ENCODE measurements around the gene DNASE1.
"Not testable (repeated sequence)": the region's sequence is repeated elsewhere in the genome, so short reads cannot be mapped to it uniquely, and the experiment has no call there.

DNASE1 gene

GRCh38 chr16:3641801-3642396 lies 12.6 kb upstream of the DNASE1 start:
- DNase-seq, result no peak

DNA sequence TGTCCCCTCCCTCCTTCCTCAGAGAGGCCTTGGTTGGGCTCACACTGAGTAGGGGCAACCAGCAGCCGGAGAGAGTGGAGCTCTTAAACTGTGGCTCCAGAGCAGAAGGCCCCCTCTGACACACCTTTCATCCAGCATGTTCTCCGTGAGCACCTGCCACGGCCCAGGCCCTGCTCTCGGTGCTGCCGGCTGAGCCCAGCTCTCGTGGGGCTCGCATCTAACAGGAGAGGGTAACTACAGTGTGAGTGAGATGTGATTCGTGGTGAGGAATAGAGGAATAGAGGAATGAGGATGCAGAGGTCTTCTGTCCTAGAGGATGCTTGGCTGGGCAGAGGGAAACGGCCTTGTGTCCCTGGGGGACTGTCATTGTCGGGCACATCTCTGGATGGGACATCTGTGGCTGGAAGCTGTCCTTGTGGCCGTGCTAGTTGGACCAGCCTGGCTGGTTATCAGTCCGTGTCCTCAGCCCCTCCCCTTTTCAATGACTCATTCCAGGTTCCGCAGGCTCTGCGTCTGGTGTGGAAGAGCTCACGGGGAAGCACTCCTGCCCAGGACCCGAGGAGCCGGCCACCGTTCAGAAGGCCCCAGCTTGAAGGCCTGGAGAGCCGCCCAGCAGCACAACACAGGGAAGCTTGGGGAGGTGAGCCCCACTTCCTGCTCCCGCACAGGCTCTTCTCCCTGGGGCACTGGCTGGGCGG lies 11.9 kb upstream of the DNASE1 start:
- no peak for DNase-seq

GRCh38 chr16:3643095-3643730 lies 11.3 kb upstream of the DNASE1 start:
- no peak for DNase-seq

DNA sequence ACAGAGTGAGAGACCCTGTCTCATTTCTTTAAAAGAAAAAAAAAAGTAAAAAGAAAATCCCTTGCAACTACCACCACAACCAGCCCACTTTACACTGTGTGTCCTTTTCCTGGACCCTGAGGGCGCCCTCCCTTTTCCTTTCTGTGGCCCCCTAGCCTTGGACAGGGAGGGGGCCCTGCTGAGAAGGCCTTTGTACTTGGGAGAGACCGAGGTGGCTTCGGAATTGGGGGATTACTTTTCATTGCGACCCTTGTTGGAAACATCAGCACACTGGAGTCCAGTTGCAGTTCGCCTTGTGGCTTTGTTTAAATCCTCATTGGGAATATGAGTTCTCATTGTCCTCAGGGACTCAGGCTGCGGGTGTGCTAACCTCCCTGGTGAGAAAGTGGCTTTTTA lies 9.4 kb upstream of the DNASE1 start:
- DNase-seq, result no peak

- no peak for DNase-seq
Observed at GRCh38 chr16:3645504-3646347, 8.8 kb upstream of the DNASE1 start.

- no peak for DNase-seq
Observed at GRCh38 chr16:3646348-3646920, 8.1 kb upstream of the DNASE1 start.

DNA sequence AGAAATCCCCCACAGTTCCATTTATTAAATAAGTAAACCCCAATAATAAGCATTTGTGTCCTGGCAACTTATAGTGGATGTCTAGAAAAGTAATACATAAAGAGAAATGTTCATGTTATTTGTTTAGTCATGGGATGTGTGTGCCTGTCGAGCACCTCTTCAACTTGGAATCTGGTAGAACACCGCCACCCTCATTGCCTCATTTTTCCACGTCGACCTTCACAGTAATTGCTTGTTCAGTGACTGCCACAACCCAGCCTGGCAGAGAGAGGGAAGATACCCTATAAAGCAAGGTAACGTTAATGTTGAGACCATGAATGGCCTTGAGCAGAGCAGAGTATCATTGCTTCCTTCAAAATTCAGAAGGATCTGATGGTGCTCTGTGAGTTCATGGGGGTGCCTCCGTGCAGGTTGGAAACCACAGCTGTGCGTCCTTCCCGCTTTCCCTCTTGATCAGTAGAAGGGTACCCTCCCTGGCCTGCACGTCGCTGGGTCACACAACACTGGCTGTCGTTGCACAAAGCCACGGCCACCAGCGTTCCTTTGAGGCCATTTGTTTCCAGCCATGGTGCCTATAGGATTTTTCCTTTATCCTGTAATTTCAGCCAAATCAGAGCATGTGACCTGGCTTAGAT lies 3.7 kb upstream of the DNASE1 start:
- DNase-seq, result no peak

DNA sequence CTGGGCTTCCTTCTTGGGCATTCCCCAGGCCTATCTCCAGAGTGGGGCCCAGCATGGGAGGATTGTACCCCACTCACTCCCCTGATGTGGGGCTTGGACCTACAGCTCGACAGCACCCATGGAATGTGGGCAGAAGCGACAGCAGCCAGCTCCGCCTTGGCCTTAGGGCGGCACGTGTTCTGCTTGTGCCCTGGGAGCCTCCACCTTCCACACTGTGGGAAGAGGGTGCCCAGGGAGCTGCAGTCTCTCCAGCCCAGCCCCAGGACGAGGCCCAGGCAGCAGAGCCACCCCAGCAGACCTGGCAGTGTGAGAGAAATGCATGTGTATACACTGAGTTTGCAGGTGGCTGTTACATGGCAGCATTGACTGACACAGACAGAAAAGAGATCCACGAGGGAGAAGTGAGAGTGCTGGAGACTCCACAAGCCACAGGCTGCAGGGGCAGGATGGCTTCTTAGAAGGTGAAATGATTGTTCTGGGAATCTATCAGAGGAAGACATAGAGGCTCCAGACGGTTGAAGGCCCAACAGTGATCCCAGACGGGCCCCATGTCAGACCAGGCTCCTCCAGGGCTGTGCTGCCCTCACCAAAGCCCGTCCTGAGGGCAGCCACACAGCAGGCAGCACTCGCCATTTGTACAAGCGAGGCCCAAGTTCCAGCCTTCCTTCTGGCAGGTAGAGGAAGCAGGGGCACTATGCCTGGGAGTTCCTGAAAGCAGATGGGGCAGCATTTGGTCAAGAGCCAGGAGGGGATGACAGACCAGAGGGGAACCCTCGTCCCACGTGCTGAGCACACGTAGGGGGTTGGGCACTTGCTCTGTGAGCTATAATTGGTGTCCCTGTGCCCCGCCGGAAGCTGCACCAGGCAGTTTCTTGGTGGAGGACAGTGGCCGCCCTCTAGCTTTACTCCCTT lies 2.8 kb upstream of the DNASE1 start:
- no peak for DNase-seq

DNA sequence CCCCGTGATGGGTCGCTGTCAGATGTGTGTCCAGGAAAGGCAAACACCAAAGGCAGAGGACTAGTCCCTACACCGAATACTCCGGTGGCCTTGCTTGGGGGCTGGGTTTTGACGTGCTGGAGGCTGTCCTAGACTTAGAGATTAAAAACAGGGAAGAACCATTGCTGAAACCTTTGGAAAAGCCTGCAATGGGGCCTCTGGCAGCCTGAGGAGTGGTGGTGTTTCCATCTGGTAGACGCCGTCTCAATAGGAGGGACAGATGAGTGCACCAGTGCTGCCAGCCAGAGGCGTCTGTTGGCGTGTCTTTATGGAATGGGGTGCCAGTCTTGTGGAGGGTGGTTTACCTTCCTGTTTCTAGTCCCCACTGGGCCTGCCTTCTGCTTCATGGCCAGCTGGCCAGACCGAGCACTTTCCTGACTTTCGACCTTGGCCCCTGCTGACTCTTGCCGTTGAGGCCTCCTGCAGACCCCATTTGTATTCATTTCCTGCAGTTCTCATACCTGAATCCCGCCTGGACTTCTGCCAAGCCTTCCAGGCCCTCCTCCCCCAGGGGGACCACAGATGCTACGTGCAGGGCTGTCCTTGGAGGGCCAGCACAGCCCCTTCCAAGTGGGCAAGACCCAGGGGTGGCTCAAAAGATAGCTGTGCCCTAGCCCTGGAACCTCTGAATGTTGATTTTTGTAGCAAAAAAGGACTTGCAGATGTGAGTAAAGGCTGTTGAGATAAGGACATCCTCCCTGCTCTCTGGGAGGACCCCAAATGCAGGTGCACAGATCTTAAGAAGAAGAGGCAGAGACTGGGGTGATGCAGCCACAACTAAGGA lies 1.9 kb upstream of the DNASE1 start:
- no peak for DNase-seq

DNA sequence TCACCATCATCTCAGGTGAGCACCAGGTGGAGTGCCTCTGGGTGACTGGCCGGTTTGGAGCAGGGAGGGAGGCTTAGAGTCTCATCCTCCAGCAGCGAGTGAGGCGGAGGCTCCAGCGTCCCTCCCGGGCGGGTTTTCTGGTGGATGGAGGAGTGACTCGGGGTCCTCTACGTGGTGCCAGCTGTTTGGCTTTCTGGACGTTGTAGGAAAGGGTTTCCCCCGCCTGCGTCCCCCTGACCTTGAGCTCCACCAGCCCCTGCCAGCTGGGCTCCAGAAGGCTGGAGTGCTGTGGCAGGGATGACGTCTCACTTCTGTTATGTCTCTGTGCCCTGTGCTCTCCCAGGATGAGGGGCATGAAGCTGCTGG lies 522 bp downstream of the DNASE1 start:
- DNase-seq, result no peak

GRCh38 chr16:3655396-3656159 lies 1.1 kb downstream of the DNASE1 start:
- DNase-seq, result no peak

DNA sequence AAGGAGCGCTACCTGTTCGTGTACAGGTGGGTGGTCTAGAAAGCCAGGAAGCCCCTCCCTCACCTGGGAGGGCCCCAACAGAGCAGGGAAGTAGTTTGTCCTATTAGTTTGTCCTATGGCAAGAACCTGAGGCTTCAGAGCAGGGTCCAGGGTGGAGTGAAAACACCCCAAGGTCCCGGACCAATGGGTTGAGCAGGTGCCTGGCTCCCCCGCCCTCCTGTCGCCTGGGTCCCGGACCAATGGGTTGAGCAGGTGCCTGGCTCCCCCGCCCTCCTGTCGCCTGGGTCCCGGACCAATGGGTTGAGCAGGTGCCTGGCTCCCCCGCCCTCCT lies 1.6 kb downstream of the DNASE1 start:
- DNase-seq, result not testable (repeated sequence)

GRCh38 chr16:3656491-3657468 lies 2.3 kb downstream of the DNASE1 start:
- DNase-seq, result no peak

DNA sequence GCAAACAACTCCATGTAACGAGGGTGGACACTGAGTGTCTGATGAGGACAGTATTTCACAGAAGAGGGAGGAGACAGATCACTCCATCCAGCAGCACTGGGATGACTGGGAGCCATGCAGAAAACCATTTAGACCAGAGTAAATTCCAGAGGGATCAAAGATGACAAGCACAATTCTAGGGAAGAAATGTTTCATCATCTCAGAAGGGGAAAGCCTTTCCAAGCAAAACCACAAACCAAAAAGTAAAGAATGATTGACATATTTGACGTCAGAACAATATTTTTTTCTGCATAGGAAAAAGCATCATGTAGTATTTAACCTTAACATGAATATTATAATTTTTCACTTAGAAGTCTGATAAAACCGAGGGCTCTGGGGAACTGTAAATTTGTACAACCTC lies 4.8 kb downstream of the DNASE1 start:
- no peak for DNase-seq

- DNase-seq, result no peak
Observed at GRCh38 chr16:3661311-3661710, 6.8 kb downstream of the DNASE1 start.

DNA sequence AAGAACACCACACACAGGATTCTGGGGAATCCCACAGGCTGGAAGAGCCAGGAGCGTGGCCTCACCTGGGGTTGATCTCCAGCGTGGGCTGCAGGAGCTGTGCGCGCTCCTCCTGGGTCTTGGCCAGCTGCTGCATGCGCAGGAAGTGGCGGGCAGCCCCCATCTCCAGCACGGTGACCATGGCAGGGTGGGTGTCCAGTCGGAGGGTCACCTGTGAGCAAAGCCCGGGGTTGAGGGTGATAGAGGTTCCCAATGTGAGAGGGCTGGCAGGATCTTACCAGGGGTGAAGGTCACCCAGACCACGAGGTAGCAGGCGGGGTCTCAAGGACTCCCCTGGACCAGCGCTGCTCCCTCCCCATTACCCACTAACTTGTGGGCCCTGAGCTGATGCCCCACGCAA lies 7.4 kb downstream of the DNASE1 start:
- no peak for DNase-seq

GRCh38 chr16:3662601-3663000 lies 8.1 kb downstream of the DNASE1 start:
- DNase-seq, result no peak

DNA sequence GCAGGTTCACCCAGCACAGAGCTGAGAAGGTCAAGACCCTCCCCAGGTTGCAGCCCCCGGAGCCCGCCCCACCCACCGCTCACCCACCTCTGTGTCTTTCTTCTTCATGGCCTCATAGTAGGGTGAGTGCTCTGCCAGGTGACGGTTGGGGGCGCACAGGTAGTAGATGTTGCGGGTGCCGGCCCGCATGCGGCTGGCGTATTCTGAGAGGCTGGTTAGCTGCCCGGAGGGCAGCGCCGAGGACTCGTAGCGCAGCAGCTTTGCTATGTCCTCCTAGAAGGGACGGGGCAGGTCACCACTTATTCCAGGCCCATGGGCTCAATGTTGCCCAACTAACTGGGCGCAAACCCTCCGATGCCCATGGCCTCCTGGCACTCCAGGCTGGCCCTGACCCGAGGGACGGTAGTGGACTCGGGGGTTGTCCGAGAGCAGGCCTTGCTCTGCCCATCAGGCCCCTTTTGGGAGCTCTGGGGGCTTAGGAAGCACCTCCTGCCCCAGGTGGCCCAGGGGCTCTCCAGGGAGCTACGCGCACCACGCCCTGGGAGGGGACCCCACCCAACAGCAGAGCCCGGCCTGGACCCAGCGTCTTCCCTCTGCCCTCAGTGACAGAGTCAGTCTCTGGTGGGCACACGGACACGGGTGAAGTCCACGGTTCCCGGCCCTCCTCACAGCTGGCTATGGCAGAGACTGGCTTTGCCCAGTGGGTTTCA lies 9.9 kb downstream of the DNASE1 start:
- no peak for DNase-seq

All from SW 1271 (cell line).